Body of pancreas (tissue), 4 donors: Measurements from ENCODE around the gene BLZF1.

Experiments used
- POLR2A ChIP-seq, 3 donors: fragments of 450-650 bp; IDR thresholded peaks; one replicate each; pipeline ENCODE4 v1.6.1; 2016; ENCODE audit warnings: antibody characterized with exemption in 3 of 3, mild to moderate bottlenecking in 2 of 3
- TF ChIP-seq, protein P1 (sequence below), 7 experiments: fragments of 450-650 bp in 4 of 7; fragments of 200-600 bp in 3 of 7; sonication (generic) in 3 of 7; IDR thresholded peaks; one replicate each; pipeline ENCODE4 v1.5.1; 2016 to 2019; ENCODE audit warnings: antibody characterized with exemption in 7 of 7

DNA sequence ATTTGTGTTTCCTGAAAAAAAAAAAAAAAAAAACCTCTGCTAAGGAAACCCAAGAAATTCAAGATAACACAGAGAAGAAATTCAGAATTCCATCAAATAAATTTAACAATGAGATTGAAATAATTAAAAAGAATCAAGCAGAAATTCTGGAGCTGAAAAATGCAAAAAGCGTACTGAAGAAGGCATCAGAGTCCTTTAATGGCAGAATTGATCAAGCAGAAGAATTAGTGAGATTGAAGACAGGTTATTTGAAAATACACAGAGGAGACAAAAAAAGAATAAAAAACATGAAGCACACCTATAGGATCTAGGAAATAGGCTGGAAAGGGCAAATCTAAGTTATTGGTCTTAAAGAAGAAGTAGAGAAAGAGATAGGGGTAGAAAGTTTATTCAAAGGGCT lies 38.6 kb upstream of the BLZF1 start:
- TF ChIP-seq, protein P1, sequence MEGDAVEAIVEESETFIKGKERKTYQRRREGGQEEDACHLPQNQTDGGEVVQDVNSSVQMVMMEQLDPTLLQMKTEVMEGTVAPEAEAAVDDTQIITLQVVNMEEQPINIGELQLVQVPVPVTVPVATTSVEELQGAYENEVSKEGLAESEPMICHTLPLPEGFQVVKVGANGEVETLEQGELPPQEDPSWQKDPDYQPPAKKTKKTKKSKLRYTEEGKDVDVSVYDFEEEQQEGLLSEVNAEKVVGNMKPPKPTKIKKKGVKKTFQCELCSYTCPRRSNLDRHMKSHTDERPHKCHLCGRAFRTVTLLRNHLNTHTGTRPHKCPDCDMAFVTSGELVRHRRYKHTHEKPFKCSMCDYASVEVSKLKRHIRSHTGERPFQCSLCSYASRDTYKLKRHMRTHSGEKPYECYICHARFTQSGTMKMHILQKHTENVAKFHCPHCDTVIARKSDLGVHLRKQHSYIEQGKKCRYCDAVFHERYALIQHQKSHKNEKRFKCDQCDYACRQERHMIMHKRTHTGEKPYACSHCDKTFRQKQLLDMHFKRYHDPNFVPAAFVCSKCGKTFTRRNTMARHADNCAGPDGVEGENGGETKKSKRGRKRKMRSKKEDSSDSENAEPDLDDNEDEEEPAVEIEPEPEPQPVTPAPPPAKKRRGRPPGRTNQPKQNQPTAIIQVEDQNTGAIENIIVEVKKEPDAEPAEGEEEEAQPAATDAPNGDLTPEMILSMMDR (IDR thresholded peaks at IDR 0.05): no peak
- TF ChIP-seq POLR2A (IDR thresholded peaks at IDR 0.05): no peak
